H1 (cell line): ENCODE measurements around the gene TLE5. TPM values are rescaled to one million over a fixed set of nuclear protein-coding genes. Genes with fewer than 3 reads are reported as not detected.

Experiments used
- CTCF ChIA-PET: fragments of 300-600 bp; sonication (Branson Sonifier 250); formaldehyde crosslinking; loops from one replicate; lab custom pipeline; 2021; ENCODE audit not compliant: partially characterized antibody; lab: Charles Lee
- POLR2A ChIA-PET: fragments of 300-600 bp; sonication (Branson Sonifier 250); formaldehyde crosslinking; loops from one replicate; lab custom pipeline; 2021; ENCODE audit warnings: inconsistent platforms; ENCODE audit not compliant: partially characterized antibody; lab: Charles Lee
- DNase-seq, 2 experiments: peaks; one replicate each; pipeline versions ENCODE4 v3.0.0 to v3.0.0-alpha.2; 2010 to 2022; ENCODE audit warnings: low spot score in 2 of 2, low read depth in 1 of 2, mixed read lengths in 1 of 2
- FAIRE-seq: peaks from 2 replicates; lab custom pipeline; 2011; peaks lifted over from hg19 to GRCh38; lab: Jason Lieb, UNC
- H2AFZ ChIP-seq: 2 replicates; pipeline ENCODE4 v1.8.1; 2012; ENCODE audit warnings: low read length, inconsistent platforms
- H2AK5ac ChIP-seq: 2 replicates; pipeline ENCODE4 v1.6.1; 2013; ENCODE audit warnings: low read depth, low read length
- H2BK120ac ChIP-seq: replicated peaks from 2 replicates; pipeline ENCODE3; 2013; ENCODE audit warnings: low read depth, low read length, inconsistent platforms
- H2BK12ac ChIP-seq: 2 replicates; pipeline ENCODE4 v1.6.1; 2013; ENCODE audit warnings: low read depth, low read length
- H2BK15ac ChIP-seq: 2 replicates; pipeline ENCODE4 v1.6.1; 2013; ENCODE audit warnings: low read length
- H2BK20ac ChIP-seq: 2 replicates; pipeline ENCODE4 v1.6.1; 2013; ENCODE audit warnings: low read length
- H2BK5ac ChIP-seq: 2 replicates; pipeline ENCODE4 v1.6.1; 2013; ENCODE audit warnings: low read depth, low read length
- H3K14ac ChIP-seq: 2 replicates; pipeline ENCODE4 v1.6.1; 2013; ENCODE audit warnings: inconsistent platforms; ENCODE audit not compliant: insufficient read length
- H3K18ac ChIP-seq: 2 replicates; pipeline ENCODE4 v1.6.1; 2013; ENCODE audit warnings: low read length; ENCODE audit errors: extremely low read depth
- H3K23ac ChIP-seq: 2 replicates; pipeline ENCODE4 v1.6.1; 2013; ENCODE audit warnings: inconsistent platforms; ENCODE audit not compliant: insufficient read length
- H3K23me2 ChIP-seq: 2 replicates; pipeline ENCODE4 v1.6.1; 2013; ENCODE audit warnings: low read depth, low read length
- H3K27ac ChIP-seq: 2 replicates; pipeline ENCODE4 v1.6.1; 2011; ENCODE audit warnings: low read depth, low read length, inconsistent platforms
- H3K27me3 ChIP-seq, 4 experiments: replicated peaks in 1 of 4; 1 replicate in 1 of 4; 2 replicates in 3 of 4; pipeline versions ENCODE4 v1.6.1 to v1.8.1; 2011 to 2013; ENCODE audit warnings: low read length in 3 of 4, mild to moderate bottlenecking in 3 of 4, inconsistent platforms in 2 of 4, mixed read lengths in 2 of 4, moderate library complexity in 1 of 4; ENCODE audit not compliant: control insufficient read depth in 3 of 4, insufficient read depth in 3 of 4; ENCODE audit errors: extremely low read depth in 1 of 4
- H3K36me3 ChIP-seq, 4 experiments: 2 replicates each; pipeline versions ENCODE4 v1.6.1 to v1.8.1; 2011 to 2013; ENCODE audit warnings: mild to moderate bottlenecking in 4 of 4, low read length in 3 of 4, moderate library complexity in 2 of 4, control low read depth in 1 of 4, inconsistent platforms in 1 of 4; ENCODE audit not compliant: insufficient read depth in 4 of 4, control insufficient read depth in 2 of 4
- H3K4ac ChIP-seq: replicated peaks from 2 replicates; pipeline ENCODE3; 2013; ENCODE audit warnings: low read length, low read depth, mixed read lengths, inconsistent platforms; ENCODE audit not compliant: insufficient read length
- H3K4me1 ChIP-seq, 4 experiments: replicated peaks in 1 of 4; 1 replicate in 1 of 4; 2 replicates in 3 of 4; pipeline versions ENCODE4 v1.6.1 to v1.8.1; 2011 to 2013; ENCODE audit warnings: low read length in 3 of 4, inconsistent platforms in 2 of 4, mixed read lengths in 1 of 4; ENCODE audit not compliant: insufficient read depth in 4 of 4, control insufficient read depth in 3 of 4
- H3K4me2 ChIP-seq, 2 experiments: 2 replicates each; pipeline versions ENCODE4 v1.6.1 to v1.8.1; 2011 to 2013; ENCODE audit warnings: low read depth in 2 of 2, low read length in 2 of 2, control low read depth in 1 of 2, inconsistent platforms in 1 of 2, mild to moderate bottlenecking in 1 of 2; ENCODE audit not compliant: insufficient read depth in 1 of 2
- H3K4me3 ChIP-seq, 4 experiments: fragments of 200-600, 300-600 bp in 1 of 4; sonication (generic), shearing (Covaris generic), sonication (Bioruptor Twin) in 1 of 4; 2 replicates each; pipeline versions ENCODE4 v1.5.1 to v1.8.1; 2011 to 2016; ENCODE audit warnings: low read length in 4 of 4, low read depth in 3 of 4, control low read depth in 2 of 4, inconsistent platforms in 2 of 4, mild to moderate bottlenecking in 2 of 4, mixed read lengths in 1 of 4, moderate library complexity in 1 of 4; ENCODE audit not compliant: insufficient read depth in 2 of 4; ENCODE audit errors: extremely low read depth in 1 of 4
- H3K56ac ChIP-seq: replicated peaks from 2 replicates; pipeline ENCODE3; 2013; ENCODE audit warnings: low read depth, mild to moderate bottlenecking, mixed read lengths, low read length, inconsistent platforms; ENCODE audit not compliant: insufficient read length
- H3K79me1 ChIP-seq: 2 replicates; pipeline ENCODE4 v1.6.1; 2013; ENCODE audit warnings: low read depth, low read length, control low read depth
- H3K79me2 ChIP-seq, 2 experiments: 2 replicates each; pipeline versions ENCODE4 v1.6.1 to v1.8.1; 2012 to 2013; ENCODE audit warnings: low read length in 2 of 2, mild to moderate bottlenecking in 2 of 2, inconsistent platforms in 1 of 2; ENCODE audit not compliant: insufficient read depth in 2 of 2, control insufficient read depth in 1 of 2
- H3K9ac ChIP-seq, 4 experiments: replicated peaks in 1 of 4; 1 replicate in 1 of 4; 2 replicates in 3 of 4; pipeline versions ENCODE4 v1.6.1 to v1.8.1; 2011 to 2013; ENCODE audit warnings: low read depth in 3 of 4, low read length in 3 of 4, control low read depth in 2 of 4, mild to moderate bottlenecking in 2 of 4, moderate library complexity in 2 of 4, inconsistent platforms in 1 of 4; ENCODE audit errors: extremely low read depth in 1 of 4
- H3K9me3 ChIP-seq, 2 experiments: 2 replicates each; pipeline versions ENCODE4 v1.6.1 to v1.8.1; 2012 to 2013; ENCODE audit warnings: mild to moderate bottlenecking in 2 of 2, moderate library complexity in 2 of 2, control low read depth in 1 of 2, inconsistent platforms in 1 of 2, low read depth in 1 of 2, low read length in 1 of 2, mixed read lengths in 1 of 2; ENCODE audit not compliant: insufficient read depth in 2 of 2
- H4K20me1 ChIP-seq, 2 experiments: replicated peaks in 1 of 2; 2 replicates each; pipeline versions ENCODE3 to v1.8.1; 2011 to 2013; ENCODE audit warnings: inconsistent platforms in 2 of 2, low read length in 2 of 2, mild to moderate bottlenecking in 1 of 2; ENCODE audit not compliant: insufficient read depth in 2 of 2, control insufficient read depth in 1 of 2
- H4K5ac ChIP-seq: 2 replicates; pipeline ENCODE4 v1.6.1; 2013; ENCODE audit warnings: low read length, low read depth, mixed read lengths, inconsistent platforms; ENCODE audit not compliant: insufficient read length
- H4K8ac ChIP-seq: 2 replicates; pipeline ENCODE4 v1.8.0; 2013; ENCODE audit warnings: mild to moderate bottlenecking, moderate library complexity, low read length, inconsistent platforms; ENCODE audit not compliant: insufficient read depth; ENCODE audit errors: extremely low read depth
- H4K91ac ChIP-seq: replicated peaks from 2 replicates; pipeline ENCODE3; 2013; ENCODE audit warnings: low read length, mixed read lengths, inconsistent platforms; ENCODE audit not compliant: insufficient read length
- ASH2L ChIP-seq: fragments of 200-600, 300-600 bp; sonication (generic); IDR thresholded peaks from one replicate; pipeline ENCODE4 v1.7.1; 2017; ENCODE audit warnings: low read length
- EGR1 ChIP-seq: IDR thresholded peaks from 2 replicates; pipeline ENCODE4 v1.6.1; 2011; ENCODE audit warnings: low read depth, low read length, borderline replicate concordance
- EZH2 ChIP-seq: fragments of 200-600 bp; sonication (generic); IDR thresholded peaks from 2 replicates; pipeline ENCODE4 v1.7.1; 2012; ENCODE audit warnings: low read depth, mild to moderate bottlenecking, moderate library complexity, low read length, inconsistent platforms; ENCODE audit not compliant: severe bottlenecking
- PHF8 ChIP-seq: fragments of 200-600 bp; sonication (generic); conservative IDR thresholded peaks from 2 replicates; pipeline ENCODE4 v1.7.1; 2012; ENCODE audit warnings: low read depth, mild to moderate bottlenecking, inconsistent platforms, low read length, moderate library complexity
- WGBS, 2 experiments: shearing (Covaris generic) in 1 of 2; methylation state at CpG; one replicate each; pipeline versions ENCODE4 v1.1.6 to v1.1.7; 2013 to 2015; ENCODE audit warnings: low lambda C conversion rate in 2 of 2, mixed read lengths in 2 of 2, inconsistent platforms in 1 of 2, low coverage in 1 of 2, missing lambda C conversion rate in 1 of 2; ENCODE audit not compliant: insufficient replicate concordance in 2 of 2, insufficient coverage in 1 of 2, insufficient read length in 1 of 2; ENCODE audit errors: extremely low coverage in 1 of 2, missing lambda C conversion rate in 1 of 2; 5-methylcytosine and 5-hydroxymethylcytosine counted together
- polyA plus RNA-seq, 7 experiments: library from polyadenylated mRNA; depleted of rRNA in 3 of 7; stranded (reverse) in 5 of 7; unstranded in 2 of 7; fragments of >200 nt in 5 of 7; fragments of 200-250 nt in 2 of 7; gene quantifications; 1 replicate in 5 of 7; 2 replicates in 1 of 7; 4 replicates in 1 of 7; pipeline versions ENCODE4 v1.2.1 to v1.2.3, GENCODE V29; 2011 to 2013; ENCODE audit warnings: missing spikeins in 2 of 7, mixed read lengths in 2 of 7
- total RNA-seq: library from RNA; stranded (reverse); fragmentation: NEBNext Ultra II Directional; extraction: Animal tissue kit (Norgen Biotek cat#: 25700); gene quantifications from 2 replicates; pipeline ENCODE4 v1.2.1, GENCODE V29; 2021

Gene TLE5
- total and polyA plus RNA-seq, 2 of the 8 experiments (the other 6 are each of a cell fraction or from before 2014, with no cell fraction given), result 187 to 285 TPM

- Histone ChIP-seq H3K9me3 (no peaks in the 10 kb centered on the region), H3K9ac (peak overlapping the region in 3 of 4 experiments; percentile 18 to 36 (median 29); a peak in 4 of 7 replicates), H3K18ac (peak overlapping the region; percentile 26), H3K79me1 (no peaks in the 10 kb centered on the region), H3K23me2 (peaks cover 16% of the 10 kb centered on the region), H4K8ac (peak overlapping the region; percentile 37), H3K79me2 (no peaks in the 10 kb centered on the region), H3K4me1 (peaks cover 0 to 12% (median 9%) of the 10 kb centered on the region in 4 experiments; a peak in 6 of 7 replicates), H3K23ac (no peak overlapping the region), H2AK5ac (0 out of 2 replicates have a peak overlapping the region, but pooled peaks have one; percentile 0), H2BK12ac (peak overlapping the region; percentile 82), H3K4me3 (peak overlapping the region; percentile 43 to 73 (median 52); a peak in 7 of 8 replicates), H3K14ac (no peak overlapping the region), H4K91ac (peak overlapping the region; percentile 75), H3K27ac (no peak overlapping the region), H3K56ac (no peak overlapping the region), H2BK5ac (peak overlapping the region; percentile 73; the same call in 1 of the 2 replicates), H2BK15ac (peak overlapping the region; percentile 55), H4K5ac (no peak overlapping the region), H3K4me2 (peak overlapping the region; percentile 71 to 90), H3K36me3 (no peaks in the 10 kb centered on the region), H3K4ac (peak overlapping the region; percentile 27), H3K27me3 (peaks cover 5 to 35% (median 25%) of the 10 kb centered on the region in 4 experiments), H4K20me1 (peaks cover 0 to 5% of the 10 kb centered on the region in 2 experiments), H2BK120ac (peak overlapping the region; percentile 34), H2AFZ (no peak overlapping the region), H2BK20ac (no peak overlapping the region)
- ChIA-PET CTCF (interaction anchor here (0.9 to 3.4 kb wide), 14 partner anchors 10 to 95 kb away, joined by 3 to 21 read pairs (median 6); no protein-coding TSS in a partner anchor), POLR2A (interaction anchor here (0.6 to 4.0 kb wide), 17 partner anchors 9 to 94 kb away, joined by 3 to 56 read pairs (median 4); partner anchors contain the start of genes TLE5 and TLE6)
- DNase-seq (peak in 1 of 2 experiments; percentile 53), FAIRE-seq (no peak)
- TF ChIP-seq ASH2L (no peak), PHF8 (0 out of 2 replicates have a peak, but pooled peaks have one; percentile 21), EGR1 (no peak), EZH2 (no peak)
- WGBS, 2 experiments, result 28% methylated on average over 25 of the region's 28 CpGs; no CpG with 5 or more reads in 1 of the 2 experiments
Measured at GRCh38 chr19:3034656-3035541, 27.4 kb downstream of the TLE5 start.
